GM21367 (cell line): ENCODE results near the gene PRKAR1B.

Experiments
- ATAC-seq: cut with Tn5 transposase; IDR thresholded peaks from one replicate; pipeline ENCODE4 v1.9.1; 2021; ENCODE audit not compliant: unreplicated experiment

The PRKAR1B gene

DNA sequence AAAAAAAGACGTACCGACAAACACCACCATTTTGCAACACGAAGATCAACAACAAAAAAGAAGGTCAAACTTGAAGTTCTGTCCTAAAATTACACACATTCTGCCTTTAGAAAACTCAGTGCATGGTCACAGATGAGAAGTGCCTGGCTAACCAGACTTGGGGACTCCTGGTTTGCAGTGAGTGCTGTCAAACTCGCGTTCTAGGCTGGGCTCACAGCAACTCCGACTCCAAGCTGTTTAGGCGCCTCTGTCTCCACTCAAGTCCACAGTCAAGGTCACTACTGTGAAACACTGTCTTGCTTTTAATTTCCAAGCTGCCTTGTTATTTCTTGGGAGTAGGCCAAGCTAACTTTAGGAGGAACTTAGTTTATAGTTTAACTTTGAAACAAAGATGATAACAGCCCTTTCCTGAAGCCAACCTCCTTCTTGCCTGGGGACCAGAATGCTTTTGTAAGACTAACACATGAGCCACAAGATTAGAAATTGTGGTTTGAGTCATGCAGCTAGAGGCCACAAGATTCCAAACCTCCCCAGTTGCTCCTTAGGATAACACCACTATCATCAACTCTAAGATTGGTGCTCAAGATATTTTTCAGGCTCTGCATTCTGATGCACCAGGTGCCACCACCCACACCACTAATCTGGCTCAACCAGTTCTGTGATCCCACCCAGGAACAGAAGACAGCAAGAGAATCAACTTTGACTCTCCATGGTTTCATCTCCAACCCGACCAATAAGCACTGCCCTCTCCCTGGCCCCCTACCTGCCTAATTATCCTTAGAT is 1.7 kb downstream of the PRKAR1B start:
- ATAC-seq, result no peak

DNA sequence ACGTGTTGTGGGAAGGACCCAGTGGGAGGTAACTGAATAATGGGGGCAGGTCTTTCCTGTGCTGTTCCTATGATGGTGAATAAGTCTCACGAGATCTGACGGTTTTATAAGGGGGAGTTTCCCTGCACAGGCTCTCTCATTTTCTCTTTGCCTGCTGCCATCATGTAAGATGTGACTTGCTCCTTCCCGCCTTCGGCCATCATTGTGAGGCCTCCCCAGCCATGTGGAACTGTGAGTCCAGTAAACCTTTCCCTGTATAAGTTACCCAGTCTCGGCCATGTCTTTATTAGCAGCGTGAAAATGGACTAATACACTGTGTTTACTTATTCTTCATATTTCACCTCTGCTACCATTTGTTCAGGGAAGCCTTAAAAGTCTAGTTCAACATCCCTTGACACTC is 2.8 kb downstream of the PRKAR1B start:
- ATAC-seq, result no peak

DNA sequence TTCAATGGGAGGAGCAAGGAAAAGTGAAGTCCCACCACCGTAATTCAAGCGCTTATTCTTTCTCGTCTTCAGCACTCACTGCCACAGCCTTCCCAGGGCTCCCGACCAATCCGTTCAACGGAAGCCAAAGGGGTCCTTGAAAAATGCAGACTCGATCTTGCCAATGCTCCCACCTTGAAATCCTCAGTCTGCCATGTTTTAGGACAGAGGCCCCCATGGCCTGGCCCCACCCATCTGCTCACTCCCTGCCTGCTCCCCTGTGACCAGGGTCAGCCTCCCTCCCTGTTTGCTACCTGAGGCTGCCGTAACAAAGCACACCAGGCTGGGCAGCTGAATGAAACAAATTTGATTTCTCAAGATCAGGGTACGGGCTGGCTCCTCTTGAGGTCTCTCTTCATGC is 3.5 kb downstream of the PRKAR1B start:
- no peak for ATAC-seq

DNA sequence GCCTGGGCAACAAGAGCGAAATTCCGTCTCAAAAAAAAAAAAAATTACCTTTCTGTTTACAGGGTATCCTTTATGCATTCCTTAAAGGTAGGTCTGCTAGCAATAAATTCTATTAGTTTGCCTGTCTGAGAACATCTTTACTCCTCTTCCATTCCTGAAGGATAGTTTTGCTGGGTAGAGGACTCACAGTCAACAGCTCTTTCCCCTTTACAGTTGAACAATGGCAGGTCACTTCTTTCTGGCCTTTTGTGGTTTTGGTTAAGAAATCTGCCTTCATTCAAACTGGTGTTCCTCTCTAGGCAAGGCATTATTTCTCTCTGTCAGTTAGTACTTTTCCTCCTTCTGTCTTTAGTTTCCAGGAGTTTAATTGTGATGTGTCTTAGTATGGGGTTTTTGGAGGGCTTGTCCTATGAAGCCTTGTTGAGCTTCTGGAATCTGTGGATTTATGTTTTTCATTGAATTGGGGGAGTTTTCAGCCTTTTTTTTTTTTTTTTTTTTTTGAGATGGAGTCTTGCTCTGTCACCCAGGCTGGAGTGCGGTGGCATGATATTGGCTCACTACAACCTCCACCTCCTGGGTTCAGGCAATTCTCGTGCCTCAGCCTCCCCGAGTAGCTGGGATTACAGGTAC is 5.3 kb downstream of the PRKAR1B start:
- no peak for ATAC-seq

DNA sequence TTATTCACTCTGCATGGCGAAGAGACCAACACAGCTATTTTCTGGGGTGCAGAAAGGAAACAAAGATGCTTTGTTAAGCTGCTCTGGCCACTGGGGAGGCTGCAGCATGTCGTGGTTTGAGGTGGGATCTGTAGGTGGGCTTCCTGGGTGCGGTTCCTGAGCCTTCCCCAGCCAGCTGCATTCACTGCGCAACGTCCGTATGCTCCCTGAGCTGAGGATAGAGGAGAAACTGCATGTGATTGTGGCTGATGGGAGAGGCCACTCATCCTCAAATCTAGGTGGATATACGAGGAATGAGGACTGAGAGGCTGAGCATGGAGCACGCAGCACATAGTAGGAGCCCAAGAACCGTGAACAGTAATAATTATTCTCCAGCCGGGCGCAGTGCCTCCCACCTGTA is 10.4 kb downstream of the PRKAR1B start:
- ATAC-seq, result no peak

DNA sequence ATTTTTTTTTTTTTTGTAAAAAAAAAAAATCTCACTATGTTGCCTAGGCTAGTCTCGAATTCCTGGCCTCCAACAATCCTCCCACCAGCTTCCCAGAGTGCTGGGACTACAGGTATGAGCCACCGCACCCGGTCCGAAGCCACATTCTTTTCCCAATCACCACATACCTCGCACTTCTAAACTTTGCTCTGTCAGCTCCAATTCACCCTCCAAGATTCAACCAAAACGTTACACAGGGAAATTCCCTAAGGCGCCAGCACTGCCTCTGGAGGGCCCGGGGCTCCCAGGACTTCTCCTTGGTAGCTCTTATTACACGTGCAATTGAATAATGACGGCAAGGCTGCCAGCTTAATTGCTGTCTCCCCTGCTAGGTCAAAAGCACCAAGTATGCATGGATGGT is 10.9 kb downstream of the PRKAR1B start:
- ATAC-seq, result no peak

DNA sequence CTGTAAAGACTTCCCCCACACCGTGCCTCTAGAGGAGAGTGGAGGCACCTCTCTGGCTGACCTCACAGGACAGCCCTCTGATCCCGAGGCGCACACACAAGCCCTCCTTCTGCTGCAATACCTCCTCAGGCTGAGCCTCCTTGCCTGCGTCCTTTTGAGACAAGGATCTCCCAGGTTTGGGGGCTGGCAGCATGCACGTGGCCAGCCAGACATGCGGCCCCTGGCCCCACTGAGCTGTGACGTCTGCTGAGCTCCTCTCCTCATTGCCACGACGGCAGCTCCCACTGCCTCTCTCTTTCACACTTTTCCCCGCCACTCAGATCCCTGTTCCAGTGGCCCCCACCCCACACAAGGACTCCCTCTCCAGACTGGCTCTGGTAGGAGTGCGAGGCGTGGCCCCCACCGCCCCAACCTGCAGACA is 12.8 kb downstream of the PRKAR1B start:
- ATAC-seq, result no peak

DNA sequence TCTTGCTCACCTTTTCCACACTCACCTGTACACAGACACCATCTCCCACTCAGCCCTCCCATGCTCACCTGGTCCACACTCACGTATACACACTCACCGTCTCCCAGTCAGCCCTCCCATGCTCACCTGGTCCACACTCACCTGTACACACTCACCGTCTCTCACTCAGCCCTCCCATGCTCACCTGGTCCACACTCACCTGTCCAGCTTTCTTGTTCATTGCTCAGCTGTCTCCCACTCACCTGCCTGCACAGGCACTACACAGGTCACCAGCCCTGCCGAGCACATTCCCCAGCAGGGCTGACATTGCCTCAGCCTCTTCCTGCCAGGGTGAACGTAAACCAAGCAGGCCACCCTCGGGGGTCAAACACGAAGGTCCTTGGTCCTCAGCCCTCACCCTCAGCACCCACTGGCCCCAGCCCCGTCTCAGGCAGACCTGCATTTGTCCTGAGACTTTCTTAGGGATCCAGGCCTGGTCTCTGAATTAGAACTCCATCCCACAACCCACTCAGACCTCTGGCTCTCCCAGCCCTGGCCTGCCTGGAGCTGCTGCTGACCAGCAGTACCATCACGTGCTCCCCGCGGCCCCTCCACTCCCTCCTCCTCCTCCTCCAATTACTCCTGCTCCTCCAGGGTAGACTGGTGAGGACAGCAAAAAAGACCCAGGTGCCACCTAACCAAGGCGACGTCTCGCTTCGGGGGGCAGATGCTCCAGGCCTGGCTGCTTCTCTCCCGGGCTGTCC is 13.4 kb downstream of the PRKAR1B start:
- no peak for ATAC-seq

DNA sequence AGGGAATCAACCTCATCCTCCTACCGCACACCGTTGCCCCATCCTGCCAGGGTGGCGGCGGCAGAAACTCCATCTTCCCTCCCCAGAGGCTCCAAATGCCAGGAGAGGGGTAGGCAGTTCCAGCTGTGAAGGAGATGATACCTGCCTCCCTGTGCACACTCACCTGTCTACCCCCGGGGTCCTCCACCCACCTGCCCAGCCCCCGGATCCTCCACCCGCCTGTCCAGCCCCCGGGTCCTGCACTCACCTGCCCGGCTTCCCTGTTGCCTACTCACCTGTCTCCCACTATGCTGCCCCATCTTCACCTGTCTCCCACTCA is 14.0 kb downstream of the PRKAR1B start:
- ATAC-seq, result no peak

DNA sequence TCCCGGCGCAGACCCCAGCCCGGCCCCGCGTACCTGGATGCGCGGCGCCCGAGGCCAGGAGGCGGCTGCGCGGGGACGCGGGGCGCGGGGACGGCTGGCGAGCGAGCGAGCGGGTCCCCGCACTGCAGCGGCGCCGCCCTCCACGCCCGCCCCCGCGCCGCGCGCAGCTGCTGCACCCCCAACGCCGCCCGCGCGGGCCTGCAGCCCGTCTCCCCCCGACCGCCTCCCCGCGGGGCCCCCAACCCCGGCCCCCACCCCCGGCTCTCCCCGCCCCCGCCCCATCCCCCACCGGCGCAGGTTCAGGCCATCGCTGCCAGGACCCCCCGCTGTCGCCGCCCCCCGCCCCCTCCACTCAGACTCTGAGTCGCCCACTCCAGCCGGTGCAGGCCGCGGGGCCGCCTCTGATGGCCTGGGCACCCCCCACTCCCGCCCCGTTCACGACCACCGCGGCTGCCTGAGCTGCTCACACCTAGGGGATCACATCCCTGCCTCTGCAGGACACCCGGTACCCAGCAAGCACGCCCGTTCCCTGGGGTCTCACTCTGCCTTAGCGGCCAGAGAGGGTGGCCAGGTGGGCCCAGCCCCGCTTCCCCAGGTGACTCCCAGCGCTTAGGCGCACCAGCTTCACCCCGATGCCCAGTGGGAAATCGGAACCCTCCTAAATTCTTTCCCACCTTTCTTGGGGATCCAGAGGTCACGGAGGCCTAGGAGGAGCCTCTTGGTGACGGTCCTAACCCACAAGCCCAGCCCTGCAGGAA is 14.5 kb downstream of the PRKAR1B start:
- ATAC-seq, result no peak

DNA sequence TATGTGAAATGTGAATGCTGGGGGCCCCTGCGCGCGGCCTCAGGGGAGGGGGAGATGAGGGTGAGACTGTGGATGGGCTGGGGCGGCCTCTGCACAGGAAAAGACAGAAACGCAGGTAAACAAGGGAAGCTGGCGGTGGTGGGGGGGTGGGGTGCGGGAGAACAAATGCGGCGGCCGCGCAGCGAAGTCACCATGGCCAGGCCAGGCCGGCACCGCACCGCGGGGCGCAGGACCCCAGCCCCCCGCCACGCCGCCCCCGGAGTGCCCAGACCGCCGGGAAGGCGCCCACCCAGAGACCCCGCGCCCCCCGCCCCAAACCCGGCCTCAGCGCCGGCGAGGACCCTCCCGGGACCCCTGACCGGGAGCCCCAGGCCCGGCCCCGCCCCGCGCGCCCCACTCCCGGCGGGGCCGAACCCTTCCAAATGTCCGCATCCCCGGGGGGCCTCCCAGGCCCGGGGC is 15.1 kb downstream of the PRKAR1B start:
- no peak for ATAC-seq

DNA sequence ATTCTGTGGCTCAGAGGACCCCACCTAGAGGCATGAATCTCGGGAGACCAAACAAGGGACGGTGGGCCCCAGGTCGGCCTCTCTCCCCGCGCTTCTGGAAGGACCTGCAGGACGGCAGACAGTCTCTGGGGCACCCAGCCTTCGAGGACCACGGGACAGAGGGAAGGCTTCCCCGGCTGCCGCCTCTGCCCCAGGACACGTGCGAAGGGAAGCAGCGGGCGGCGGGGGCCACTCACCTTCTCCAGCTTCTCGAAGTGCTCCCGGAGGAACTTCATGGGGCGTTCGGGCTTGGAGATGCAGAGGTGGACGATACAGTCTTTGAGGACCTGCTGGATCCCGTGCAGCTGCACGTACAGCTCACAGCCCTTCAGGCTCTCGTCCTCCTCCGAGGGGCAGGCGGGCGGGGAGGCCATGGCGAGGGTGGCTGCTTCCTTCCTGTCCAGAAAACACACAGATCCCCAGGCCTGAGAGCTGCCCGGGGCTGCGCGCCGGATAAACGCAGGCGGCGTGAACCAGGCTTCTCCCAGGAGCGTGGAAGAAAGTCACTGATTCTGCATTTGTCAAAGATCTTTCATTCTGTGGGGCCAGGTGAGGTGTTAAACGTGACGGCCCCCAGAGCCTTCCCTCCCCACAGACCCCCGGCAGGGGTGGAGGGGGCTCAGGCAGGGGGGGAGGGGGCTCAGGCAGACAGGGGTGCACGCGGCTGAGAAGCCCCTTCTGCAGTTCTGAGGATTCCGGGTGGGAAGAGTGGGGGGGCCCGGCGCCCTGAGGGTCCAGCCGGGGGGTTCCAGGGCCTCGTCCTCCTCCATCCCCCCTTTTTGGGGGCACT is 15.8 kb downstream of the PRKAR1B start:
- no peak for ATAC-seq

DNA sequence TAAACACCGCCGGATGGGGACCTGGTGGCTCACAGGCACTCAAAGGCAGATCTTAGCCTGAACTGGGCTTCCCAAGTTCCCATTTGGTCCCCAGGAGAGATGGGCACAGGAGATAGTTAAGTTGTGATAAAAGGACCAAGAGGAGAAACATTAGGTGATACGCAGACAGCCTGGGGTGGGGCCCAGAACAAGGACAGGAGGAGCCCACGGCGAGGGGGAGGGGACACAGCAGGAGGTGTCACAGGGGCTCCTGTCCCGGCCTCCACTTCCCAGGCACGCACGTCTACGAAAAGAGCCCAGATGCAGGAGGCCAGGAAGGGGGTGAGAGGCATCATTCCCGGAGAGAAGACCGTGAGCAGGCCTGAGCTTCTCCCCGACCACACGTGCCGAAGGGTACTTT is 16.9 kb downstream of the PRKAR1B start:
- ATAC-seq, result no peak

DNA sequence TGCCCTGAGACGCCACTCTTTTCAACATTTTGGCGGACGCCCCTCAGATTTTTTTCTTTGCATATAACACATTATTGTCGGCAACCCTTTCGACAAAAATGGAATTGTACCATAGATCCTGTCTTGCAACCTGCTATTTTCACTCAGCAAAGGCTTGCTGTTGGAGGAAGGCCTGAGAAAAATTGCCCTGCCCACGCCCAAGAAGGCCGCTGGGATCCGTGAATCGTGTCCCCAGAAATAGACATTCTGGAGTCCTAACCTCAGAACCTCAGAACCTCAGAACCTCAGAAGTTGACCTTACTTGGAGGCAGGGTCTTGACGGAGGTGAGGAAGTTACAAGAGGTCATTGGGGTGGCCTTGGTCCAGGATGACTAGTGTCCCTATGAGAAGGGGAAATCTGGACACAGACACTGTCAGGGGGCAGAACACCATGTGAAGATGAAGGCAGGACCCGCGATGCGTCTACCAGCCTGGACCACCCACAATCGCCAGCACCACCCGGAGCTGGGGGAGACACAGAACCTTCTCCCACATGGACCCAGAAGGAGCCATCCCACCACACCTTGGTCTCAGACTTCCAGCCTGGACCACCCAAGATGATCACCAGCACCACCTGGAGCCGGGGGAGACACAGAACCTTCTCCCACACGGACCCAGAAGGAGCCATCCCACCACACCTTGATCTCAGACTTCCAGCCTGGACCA is 19.6 kb downstream of the PRKAR1B start:
- ATAC-seq, result no peak

DNA sequence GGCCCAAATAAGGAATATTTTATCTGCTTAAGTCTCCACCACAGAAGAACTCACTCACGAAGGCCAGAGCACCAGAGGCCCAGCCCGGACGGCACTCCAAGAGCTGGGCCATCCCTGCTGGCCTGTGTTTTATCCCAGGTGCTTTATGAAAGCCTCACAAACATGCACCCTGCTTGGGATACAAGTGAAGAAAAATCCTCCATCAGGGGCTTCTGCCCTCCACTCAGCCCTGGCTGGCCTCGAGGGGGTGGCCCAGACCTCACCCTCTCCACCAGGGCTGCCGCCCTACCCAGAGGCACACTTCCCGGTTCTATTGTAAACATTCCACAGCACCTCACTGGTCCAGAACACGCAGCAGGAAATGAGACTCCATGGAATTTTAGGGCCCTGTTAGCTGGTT is 20.4 kb downstream of the PRKAR1B start:
- no peak for ATAC-seq

DNA sequence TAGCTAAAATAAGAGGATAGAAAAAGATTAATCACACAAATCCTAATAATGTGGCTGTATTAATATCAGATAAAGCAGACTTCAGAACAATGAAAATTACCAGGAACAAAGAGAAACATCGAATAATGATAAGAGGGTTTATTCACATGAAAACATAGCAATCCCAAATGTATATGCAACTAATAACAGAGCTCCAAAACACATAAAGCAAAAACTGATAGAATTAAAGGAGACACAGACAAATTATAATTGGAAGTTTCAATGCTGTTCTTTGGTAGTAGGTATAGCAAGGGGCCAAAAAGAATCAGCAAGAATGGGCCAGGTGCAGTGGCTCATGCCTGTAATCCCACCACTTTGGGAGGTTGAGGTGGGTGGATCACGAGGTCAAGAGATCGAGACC is 24.0 kb downstream of the PRKAR1B start:
- ATAC-seq, result no peak

DNA sequence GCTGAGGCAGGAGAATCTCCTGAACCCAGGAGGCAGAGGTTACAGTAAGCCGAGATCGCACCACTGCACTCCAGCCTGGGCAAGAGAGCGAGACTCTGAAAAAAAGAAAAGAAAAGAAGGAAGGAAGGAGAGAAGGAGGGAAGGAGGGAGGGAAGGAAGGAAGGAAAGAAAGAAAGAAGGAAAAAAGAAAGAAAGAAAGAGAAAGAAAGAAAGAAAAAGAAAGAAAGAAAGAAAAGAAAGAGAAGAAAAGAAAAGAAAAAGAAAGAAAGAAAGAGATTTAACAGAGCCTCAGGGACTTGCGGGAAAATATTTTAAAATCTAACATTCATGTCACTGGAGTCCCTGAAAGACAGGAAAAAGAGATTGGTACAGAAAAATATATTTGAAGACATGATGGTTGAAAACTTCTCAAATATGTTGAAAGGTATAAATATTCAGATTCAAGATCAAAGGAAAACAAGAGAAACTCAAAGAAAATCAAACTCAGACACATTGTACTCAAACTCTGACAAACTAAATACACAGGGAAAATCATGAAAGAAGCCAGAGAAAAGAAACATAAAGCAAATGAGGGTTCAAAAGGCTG is 25.9 kb downstream of the PRKAR1B start:
- ATAC-seq, result no peak

DNA sequence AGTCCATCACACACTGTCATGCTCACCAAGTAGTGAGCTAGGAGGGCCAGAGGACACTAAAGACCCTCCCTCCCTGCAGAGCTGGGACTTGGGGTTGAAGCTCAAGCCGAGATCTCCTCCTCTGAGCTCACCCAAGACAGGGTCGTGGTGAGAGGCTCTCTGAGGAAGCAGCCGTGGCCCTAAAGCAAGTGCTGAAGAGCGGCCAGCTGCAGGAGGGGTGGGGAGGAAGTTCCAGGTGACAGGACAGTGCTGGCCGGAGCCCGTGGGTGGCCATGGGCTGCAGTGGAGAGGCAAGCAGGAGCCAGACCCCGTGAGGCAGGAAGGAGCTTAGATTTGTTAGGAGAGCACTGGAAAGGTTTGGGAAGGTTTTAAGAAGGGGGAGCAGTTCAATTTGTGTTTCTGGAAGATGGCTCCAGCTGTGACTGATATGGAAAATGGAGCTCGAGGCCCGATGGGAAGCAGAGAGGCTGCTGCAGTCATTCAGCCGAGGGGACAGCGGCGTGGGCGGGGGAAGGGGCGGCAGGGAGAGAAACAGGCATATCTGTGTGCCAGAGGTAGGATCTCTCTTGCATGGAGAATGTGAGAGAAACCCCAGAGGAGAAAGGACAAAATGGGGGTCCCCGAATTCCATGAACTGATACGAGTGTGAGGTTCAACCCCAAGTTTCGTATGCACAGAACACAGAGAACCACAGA is 27.5 kb downstream of the PRKAR1B start:
- no peak for ATAC-seq
